CD4-positive, alpha-beta T cell treated with Interleukin-10 for 1 hour (primary cell): ENCODE measurements around the gene SLC23A3.
A peak's percentile ranks its signal among the peaks of the same experiment; 100 is the strongest.

Experiments
- DNase-seq: peaks from one replicate; pipeline ENCODE4 v3.0.0-alpha.2; 2020

Gene SLC23A3

DNA sequence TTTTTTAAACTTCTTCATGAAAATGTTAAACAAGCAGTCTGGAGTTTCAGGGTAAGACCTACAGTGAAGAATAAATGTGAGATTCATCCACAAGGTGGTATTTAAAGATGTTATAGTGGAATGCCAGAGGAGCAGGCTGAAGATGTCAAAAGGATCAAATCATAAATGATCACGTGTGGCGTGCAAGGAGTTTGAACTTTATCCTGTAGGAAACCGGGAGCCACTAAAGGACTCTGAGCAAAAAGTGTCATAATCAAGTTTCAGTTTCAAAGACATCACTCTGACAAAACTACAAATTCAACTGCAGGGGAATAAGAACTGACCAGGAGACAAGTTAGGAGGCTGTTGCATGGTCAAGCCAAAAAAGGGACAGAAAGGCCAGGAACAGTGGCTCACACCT is 29.1 kb downstream of the SLC23A3 start:
- no peak for DNase-seq

GRCh38 chr2:219133976-219134375 is 35.9 kb downstream of the SLC23A3 start:
- DNase-seq = no peak

- no peak for DNase-seq
These were observed 38.1 kb downstream of the SLC23A3 start for GRCh38 chr2:219131744-219132143.

DNA sequence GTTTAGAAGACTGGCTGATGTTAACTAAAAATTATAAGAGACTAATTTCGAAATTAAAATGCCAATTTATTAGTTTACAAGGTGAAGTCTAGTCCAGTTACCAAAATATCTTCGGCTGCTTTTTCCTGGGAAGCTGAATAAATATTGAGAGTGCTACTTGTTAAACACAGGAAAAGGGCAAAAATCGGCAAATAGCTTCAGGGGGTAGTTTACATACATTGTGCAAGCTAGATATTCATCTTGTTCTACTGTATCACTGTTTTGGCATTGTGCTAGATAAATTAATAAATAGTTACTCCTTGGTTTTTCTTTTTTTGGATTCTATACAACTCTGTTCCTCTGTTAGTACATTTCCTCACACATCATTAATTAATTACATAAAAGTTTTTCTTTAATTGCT is 38.5 kb downstream of the SLC23A3 start:
- no peak for DNase-seq

DNA sequence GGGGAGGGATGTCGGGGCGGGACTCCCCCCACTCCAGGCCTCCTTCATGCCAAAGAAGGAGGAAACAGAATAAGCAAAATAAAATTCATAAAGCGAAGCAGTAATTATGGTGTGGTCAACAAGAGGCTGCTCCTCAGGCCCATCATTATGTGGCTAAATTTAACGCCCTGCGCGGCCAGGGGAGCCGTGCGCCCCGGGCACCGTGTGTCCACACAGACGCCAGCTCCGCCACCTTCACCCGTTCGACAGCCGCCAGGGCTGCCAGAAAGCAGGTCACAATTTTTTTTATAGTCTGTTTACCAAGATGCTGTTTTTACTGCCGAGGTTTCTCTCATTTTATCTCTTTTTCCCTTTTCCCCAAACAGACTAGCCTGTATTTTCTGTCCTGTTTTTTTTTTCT is 40.2 kb downstream of the SLC23A3 start:
- DNase-seq = no peak

DNA sequence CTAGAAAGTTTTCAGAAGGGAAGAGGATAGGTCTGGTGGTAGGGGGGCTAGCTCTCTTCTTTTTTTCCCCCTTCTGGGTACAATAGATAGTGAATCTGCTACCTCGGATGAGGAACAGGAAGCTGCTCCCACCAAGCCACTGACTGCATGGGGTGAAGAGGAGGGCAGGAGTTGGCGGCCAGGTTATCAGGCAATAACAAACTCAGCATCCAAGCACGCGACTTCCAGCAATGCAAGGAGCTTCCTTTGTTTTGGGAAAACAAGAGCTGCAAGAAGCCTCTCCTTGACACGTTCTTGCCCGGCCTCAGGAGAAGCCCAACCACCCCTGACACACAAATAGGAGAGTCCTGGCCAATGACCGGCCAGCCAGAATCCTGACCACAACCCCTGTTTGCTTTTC is 41.4 kb downstream of the SLC23A3 start:
- no peak for DNase-seq

GRCh38 chr2:219127037-219127635 is 42.7 kb downstream of the SLC23A3 start:
- DNase-seq = no peak

DNA sequence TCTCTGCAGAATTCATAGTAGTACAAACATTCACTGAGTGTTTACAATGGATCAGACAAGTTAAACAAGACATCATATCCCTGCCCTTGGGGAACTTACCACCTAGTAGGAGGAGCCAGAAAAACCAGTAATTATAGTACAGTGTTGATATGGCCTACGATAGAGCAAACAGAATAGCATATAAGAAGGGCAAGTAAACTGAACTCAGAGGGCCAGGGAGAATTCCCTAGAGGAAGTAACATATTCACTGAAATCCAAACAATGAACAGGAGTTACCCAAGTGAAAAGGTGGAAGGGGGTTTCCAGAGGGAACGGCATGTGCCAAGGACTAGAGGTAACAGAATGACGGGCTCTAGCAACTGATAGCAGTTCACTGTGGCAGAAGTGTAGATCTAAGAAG is 43.3 kb downstream of the SLC23A3 start:
- no peak for DNase-seq

- DNase-seq = no peak
These were observed 44.0 kb downstream of the SLC23A3 start for GRCh38 chr2:219125886-219126270.

GRCh38 chr2:219125225-219125885 is 44.5 kb downstream of the SLC23A3 start:
- DNase-seq = no peak

DNA sequence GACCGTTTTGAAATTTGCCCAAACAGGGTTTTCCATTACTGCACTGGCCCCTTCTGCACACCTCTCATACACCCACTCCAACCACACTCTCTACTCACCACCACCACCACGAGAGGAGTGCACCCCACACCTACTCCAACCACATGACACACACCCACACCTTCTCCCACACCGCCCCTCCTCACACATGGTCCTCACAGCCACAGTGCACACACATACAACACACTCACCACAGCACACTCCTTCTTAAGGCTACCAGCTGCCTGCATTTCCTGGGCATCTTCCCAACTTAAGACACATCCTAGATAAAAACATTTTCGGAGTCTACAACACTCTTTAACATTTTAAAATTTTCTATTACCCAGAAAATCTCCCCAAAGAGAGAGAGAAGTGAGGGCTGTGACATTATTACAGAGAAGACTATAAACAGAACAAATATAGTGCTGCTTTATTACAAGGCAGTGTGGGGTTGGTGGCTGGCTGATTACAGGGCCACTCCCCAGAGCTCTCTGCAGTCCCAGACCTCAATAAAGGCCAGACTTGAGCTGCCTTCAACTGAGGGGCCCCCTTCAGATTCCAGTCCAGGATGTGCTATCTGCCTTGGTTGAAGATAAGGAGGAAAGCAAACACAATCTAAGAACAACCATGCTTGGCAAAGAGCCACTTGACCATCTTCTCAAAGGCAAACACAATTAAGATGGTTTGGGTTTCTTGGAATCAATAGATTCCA is 45.3 kb downstream of the SLC23A3 start:
- peak; percentile 30 for DNase-seq

- no peak for DNase-seq
These were observed 46.3 kb downstream of the SLC23A3 start for GRCh38 chr2:219123356-219124135.

DNA sequence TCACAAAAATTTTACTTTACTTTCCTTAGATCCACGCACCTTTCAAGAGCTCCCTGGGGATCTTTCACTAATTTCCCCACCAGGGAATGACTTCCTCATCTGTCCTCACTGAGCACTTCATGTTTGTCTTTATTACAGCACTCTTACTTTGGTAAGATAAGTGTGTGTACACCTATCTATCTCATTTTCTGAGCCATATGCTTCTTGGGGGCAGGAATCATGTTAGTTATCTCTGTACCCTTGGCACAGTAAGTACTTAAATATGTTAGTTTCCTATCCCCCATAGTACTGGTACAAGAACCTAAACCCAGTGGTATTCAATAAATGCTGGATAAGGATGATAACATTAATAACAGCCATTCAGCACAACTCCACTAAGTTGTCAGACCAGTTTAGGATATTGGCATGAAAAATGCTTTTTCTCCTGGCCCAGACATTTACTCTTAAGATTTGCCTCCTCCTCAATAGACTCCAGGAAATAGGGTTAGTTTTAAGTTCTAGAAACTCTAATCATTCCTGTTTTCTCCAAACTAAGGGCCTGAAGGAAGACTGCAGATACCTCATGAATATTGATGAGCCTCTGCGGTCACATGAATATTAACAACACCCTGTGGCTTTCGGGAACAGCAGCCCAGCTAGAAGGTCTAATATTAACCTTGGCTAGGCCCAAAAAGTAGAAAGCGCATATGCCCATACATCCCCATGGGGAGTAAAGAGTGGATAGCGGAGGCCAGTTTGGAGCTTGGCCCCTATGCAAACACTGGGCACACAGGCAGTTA is 47.4 kb downstream of the SLC23A3 start:
- no peak for DNase-seq

GRCh38 chr2:219120082-219120481 is 49.7 kb downstream of the SLC23A3 start:
- no peak for DNase-seq

DNA sequence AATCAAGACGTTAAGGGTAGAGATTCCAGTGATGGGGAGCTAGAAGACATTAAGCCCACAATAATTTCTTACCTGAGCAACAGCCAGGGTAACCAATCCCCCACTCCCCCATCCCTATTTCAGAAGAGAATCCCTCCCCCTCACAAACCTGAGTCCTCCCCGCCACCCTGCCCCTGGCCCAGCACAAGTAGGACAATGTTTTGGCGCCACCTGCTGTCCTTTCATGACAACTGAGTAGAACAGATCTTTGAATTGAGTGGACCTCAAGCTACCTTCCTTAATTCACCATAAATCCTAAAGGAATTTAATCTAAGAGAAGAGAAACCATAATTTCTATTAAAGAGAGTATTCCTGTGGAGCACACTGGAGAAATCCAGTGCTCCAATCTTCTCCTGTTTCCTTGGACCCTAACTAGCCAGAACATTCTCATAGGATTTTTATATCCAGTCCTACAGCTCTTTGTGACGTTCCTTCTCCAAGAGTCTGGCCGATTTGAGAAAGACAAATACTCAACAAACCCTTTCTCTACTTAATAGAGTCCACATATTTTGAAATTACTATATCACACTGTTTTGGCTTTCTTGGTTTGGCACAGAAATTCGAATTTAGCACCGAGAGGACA is 50.3 kb downstream of the SLC23A3 start:
- DNase-seq = peak; percentile 57

DNA sequence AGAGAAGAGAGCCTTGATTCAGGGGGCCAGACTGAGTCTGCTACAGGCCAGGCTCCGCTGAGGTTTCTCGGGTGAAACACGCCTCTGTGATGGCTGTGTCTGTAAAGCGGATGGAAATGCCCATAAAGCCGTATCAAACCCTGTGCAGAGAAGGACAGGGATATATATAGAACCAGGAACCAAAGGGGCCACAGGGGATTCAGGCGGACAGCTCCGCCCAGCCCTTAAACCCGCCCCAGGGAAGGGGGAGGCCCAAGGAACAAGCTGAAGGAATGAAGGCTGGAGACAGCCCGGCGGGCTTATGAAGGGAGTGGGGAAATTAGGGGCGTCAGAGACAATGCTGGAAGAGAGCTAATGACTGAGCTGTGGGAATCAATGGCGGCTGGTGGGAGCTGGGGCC is 51.3 kb downstream of the SLC23A3 start:
- no peak for DNase-seq

DNA sequence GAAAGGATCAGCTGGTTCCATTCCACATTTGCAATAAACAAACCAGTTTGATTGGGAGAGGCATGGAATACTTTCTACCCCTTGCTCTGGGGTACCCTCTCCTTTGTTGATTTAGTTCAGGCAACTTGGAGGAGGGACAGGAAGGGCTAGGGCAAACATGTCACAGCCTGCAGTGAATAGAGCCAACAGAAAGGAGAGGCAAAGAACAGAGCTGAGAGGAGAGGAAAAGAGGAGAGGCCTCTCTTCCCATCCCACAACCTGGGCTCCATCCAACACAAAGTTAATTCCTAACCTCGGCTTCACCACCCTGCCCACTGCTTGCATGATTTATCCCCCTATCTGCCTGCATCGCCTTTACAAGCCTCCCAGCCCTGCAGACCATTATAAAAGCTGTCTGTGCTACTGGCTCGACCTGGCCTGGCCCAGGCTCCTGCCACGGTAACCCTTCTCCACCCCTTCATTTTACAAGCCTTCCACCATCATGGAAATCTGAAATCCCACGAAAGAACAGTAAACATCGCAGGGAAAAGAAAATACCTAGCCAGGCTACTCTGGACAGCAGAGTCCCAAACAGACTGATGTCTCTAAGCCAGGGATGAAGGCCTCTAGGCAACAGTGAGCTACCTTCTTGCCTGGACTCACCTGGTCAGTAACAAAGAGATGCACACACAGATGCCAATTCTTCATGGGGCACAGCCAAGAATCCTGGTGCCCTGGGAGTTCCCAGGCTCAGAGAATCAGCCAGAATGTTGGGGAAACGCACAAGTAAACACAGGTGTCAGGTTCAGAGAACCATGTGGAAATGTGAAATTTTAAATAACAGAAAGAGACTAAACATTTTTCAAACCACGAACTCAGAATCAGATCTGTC is 52.8 kb downstream of the SLC23A3 start:
- no peak for DNase-seq

DNA sequence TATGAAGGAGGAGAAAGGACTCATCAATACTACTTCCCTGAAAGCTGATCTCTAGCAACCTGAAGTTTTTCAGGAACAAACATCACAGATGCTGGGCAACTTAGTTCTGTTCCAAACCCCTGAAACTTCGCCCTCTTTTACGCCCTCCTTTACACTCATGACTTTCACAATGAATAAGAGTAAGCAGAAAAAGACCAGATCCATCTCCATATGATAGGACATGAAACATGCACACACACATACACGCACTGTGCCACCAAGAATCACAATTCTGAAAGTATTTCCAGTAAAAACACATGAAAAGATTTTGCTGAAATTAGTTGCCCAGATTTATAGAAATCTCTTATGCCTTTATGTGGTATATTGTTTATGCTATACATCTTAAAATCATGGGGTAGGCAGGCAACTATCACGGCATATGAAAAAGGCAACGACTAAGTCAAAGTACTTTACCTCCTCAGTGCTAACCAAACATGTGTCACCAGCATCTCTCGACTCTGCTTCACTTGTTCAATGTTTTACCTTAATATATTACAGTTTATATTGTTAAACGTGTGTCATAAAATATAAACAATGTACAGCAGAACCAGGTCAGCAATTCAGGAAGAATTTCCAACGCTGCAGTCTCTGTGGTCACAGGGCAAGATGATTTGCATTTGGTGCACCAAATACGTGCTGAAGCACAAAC is 57.0 kb downstream of the SLC23A3 start:
- no peak for DNase-seq

- DNase-seq = no peak
These were observed 57.8 kb downstream of the SLC23A3 start for GRCh38 chr2:219112062-219112406.
